Activated CD4-positive, alpha-beta T cell treated with anti-CD3 and anti-CD28 coated beads for 36 hours (primary cell): Measurements from ENCODE around the gene QTRT2. TPM values are rescaled to one million over a fixed set of nuclear protein-coding genes. Genes with fewer than 3 reads are reported as not detected.

Experiments used
- ATAC-seq: fragments of 200-7000 bp; cut with Tn5 transposase; one replicate; pipeline ENCODE4 v1.10.0; 2021; ENCODE audit warnings: mild to moderate bottlenecking, moderate library complexity
- CTCF ChIA-PET: fragments of 350-600 bp; sonication (Branson Sonifier 250); formaldehyde crosslinking; loops from one replicate; lab custom pipeline; 2021; ENCODE audit warnings: antibody characterized with exemption; lab: Charles Lee
- POLR2A ChIA-PET: fragments of 350-600 bp; sonication (Branson Sonifier 250); formaldehyde crosslinking; loops from one replicate; lab custom pipeline; 2021; ENCODE audit warnings: antibody characterized with exemption, inconsistent platforms; lab: Charles Lee
- DNase-seq: peaks from one replicate; pipeline ENCODE4 v3.0.0-alpha.2; 2020
- H3K27ac Mint-ChIP-seq: one replicate; pipeline ENCODE4 v1.8.0; 2021; ENCODE audit warnings: mixed read lengths
- H3K27me3 Mint-ChIP-seq: one replicate; pipeline ENCODE4 v1.8.0; 2021; ENCODE audit warnings: mixed read lengths
- H3K36me3 Mint-ChIP-seq: one replicate; pipeline ENCODE4 v1.8.0; 2021; ENCODE audit warnings: low read depth, mixed read lengths
- H3K4me1 Mint-ChIP-seq: one replicate; pipeline ENCODE4 v1.8.0; 2021; ENCODE audit warnings: mixed read lengths
- H3K4me3 Mint-ChIP-seq: one replicate; pipeline ENCODE4 v1.8.0; 2021; ENCODE audit warnings: mild to moderate bottlenecking, moderate library complexity, mixed read lengths
- H3K9me3 Mint-ChIP-seq: one replicate; pipeline ENCODE4 v1.8.0; 2021; ENCODE audit warnings: low read depth, mixed read lengths
- intact Hi-C, 2 experiments: fragments of 100-400 bp; cut with DNase I in 1 of 2; cut with micrococcal nuclease in 1 of 2; formaldehyde crosslinking; loops; one replicate each; pipeline versions ENCODE4 v1.14.2 to v1.15.1; 2022 to 2024; cut with DNase I, micrococcal nuclease
- total RNA-seq, 2 experiments: library from RNA; stranded (reverse); gene quantifications; one replicate each; pipeline ENCODE4 v1.2.3, GENCODE V29; 2021

The QTRT2 gene
- total RNA-seq, 2 experiments from 2014 or later: 31.3 to 47.0 TPM

DNA sequence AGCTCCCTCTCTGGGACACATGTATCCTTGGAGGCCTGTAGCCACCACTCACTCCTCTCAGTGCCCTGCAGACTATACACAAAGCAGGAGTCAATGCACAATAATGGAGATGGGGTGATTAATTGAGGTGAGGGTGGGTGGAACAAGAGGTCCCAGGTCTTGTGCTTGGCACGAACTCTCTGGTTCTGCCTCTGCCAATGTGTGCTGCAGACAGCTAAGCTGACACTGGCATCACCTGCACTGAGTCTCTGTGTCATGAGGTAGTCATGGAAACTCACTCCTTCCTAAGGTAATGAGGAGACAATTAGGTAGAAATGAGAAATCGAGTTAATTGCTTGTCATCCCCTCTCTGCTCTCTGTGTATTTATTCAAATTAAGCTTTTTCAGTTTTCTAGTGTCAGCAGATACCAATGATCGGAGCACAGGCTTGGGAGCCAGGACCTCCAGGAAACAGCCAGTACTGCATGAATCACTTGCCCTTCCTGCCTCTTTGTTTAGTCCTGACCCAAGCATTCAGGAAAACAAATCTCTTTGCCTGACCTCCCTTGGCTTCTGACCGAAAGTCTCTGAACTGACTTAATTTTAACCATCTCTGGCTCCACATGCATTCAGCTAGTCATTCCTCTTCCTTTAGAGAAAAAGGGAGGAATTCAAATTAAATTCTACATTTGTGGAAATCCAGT is 65.6 kb downstream of the QTRT2 start:
- no peaks in the 10 kb centered on the region for H3K4me1 Mint-ChIP-seq
- intact Hi-C loops: no loop called here
- POLR2A ChIA-PET: no interaction called here

DNA sequence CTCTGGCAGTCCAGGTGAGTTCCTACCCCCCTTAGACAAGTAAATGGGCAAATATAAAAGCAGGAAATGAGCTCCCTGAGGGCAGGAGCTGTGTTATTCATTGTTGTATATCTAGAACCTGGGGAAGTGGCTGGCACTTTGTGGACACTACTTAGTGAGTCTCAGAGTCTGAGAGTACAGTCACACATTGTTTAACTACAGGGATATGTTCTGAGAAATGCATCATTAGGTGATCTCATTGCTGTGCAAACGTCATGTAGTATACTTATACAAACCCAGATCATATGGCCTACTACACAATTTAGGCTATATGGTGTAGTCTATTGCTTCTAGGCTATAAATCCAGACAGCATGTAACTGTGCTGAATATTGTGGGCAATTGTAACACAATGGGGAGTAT is 69.9 kb downstream of the QTRT2 start:
- peak; percentile 39 for ATAC-seq
- CTCF ChIA-PET: interaction anchor here (1.4 kb wide), 1 partner anchor 67 kb away, joined by 3 read pairs; no protein-coding TSS in a partner anchor

More for the DNA sequence above, 65.6 kb downstream of the QTRT2 start:
- no peaks in the 10 kb centered on the region for H3K36me3 Mint-ChIP-seq
- CTCF ChIA-PET: interaction anchor here (0.6 to 1.7 kb wide), 2 partner anchors 22 to 95 kb away, joined by 3 to 4 read pairs; no protein-coding TSS in a partner anchor
- no peak overlapping the region for H3K4me3 Mint-ChIP-seq
- no peak overlapping the region for H3K27ac Mint-ChIP-seq
- no peaks in the 10 kb centered on the region for H3K9me3 Mint-ChIP-seq
- peaks cover 2% of the 10 kb centered on the region for H3K27me3 Mint-ChIP-seq
- ATAC-seq (peak; percentile 60), DNase-seq (no peak)

DNA sequence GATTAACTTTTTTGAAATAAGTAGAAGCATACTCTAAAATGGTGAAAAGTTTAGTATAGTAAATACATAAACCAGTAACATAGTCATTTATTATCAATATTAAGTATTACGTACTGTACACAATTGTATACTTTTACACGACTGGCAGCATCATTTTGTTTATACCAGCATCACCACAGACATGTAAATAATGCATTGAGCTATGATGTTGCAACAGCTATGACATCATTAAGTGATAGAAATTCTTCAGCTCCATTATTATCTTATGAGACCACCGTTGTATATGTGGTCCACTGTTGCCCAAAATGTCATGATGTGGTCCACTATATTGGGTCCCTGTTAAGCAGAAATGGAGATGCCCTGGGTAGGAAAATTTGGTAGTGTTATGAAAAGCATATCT is 71.0 kb downstream of the QTRT2 start:
- intact Hi-C loops: no loop called here
- H3K9me3 Mint-ChIP-seq: no peaks in the 10 kb centered on the region
- no peaks in the 10 kb centered on the region for H3K36me3 Mint-ChIP-seq
- ATAC-seq (no peak), DNase-seq (no peak)
- ChIA-PET POLR2A (no interaction called here), CTCF (interaction anchor here (1.0 to 1.7 kb wide), 4 partner anchors 17 to 283 kb away, joined by 3 to 6 read pairs (median 4); no protein-coding TSS in a partner anchor)
- H3K27me3 Mint-ChIP-seq: peaks cover 3% of the 10 kb centered on the region
- no peak overlapping the region for H3K4me3 Mint-ChIP-seq
- H3K27ac Mint-ChIP-seq: no peak overlapping the region
- H3K4me1 Mint-ChIP-seq: peaks cover 7% of the 10 kb centered on the region

More for the DNA sequence above, 69.9 kb downstream of the QTRT2 start:
- Mint-ChIP-seq H3K4me1 (peaks cover 7% of the 10 kb centered on the region), H3K4me3 (no peak overlapping the region), H3K36me3 (no peaks in the 10 kb centered on the region), H3K9me3 (no peaks in the 10 kb centered on the region), H3K27ac (no peak overlapping the region), H3K27me3 (no peaks in the 10 kb centered on the region)
- DNase-seq: no peak
- intact Hi-C loops: no loop called here
- POLR2A ChIA-PET: no interaction called here

DNA sequence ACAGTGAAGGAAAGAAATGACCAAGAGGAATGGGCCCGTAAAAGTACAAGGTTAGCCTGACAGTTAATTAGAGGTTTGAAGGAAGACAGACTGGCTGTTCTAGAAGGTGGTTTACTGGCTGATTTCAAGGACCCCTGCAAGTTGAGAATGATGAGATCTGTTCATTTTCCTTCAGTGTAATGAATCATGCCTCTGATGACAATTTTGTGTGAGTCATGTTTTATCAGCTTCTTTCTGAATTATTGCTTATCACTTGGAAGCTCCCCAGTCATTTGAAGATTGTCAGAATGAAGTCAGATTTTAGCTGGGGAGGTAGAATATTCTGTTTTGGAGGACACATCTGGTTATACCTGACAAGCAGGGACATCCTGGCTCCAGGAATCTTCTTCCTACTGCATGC is 71.7 kb downstream of the QTRT2 start:
- POLR2A ChIA-PET: interaction anchor here (0.5 kb wide), 1 partner anchor 107 kb away, joined by 7 read pairs; no protein-coding TSS in a partner anchor
- CTCF ChIA-PET: interaction anchor here (0.6 to 1.7 kb wide), 4 partner anchors 11 to 283 kb away, joined by 3 to 6 read pairs (median 4); no protein-coding TSS in a partner anchor
- H3K9me3 Mint-ChIP-seq: no peaks in the 10 kb centered on the region
- peaks cover 7% of the 10 kb centered on the region for H3K4me1 Mint-ChIP-seq
- peak overlapping the region; percentile 32 for H3K27ac Mint-ChIP-seq
- no peak overlapping the region for H3K4me3 Mint-ChIP-seq
- H3K27me3 Mint-ChIP-seq: peaks cover 3% of the 10 kb centered on the region
- peak; percentile 79 for ATAC-seq
- H3K36me3 Mint-ChIP-seq: no peaks in the 10 kb centered on the region
- intact Hi-C loops: no loop called here
- no peak for DNase-seq

DNA sequence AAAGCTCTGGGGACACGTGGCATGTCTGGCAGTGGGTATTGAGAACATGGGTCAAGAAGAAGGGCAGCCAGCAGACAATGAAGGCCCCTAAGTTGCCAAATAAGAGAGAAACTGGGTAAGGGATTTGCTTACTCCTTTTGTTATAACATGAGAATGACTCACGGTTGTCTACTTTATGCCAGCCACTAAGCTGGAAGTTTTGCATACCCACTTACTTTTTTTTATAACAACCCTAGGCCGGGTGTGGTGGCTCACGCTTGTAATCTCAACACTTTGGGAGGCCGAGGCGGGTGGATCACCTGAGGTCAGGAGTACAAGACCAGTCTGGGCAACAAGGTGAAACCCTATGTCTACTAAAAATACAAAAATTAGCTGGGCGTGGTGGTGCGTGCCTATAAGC is 72.3 kb downstream of the QTRT2 start:
- Mint-ChIP-seq H3K27me3 (peaks cover 3% of the 10 kb centered on the region), H3K4me1 (peaks cover 7% of the 10 kb centered on the region), H3K9me3 (no peaks in the 10 kb centered on the region), H3K36me3 (no peaks in the 10 kb centered on the region), H3K4me3 (no peak overlapping the region), H3K27ac (peak overlapping the region; percentile 32)
- intact Hi-C loops: no loop called here
- ChIA-PET CTCF (no interaction called here), POLR2A (no interaction called here)
- ATAC-seq (no peak), DNase-seq (no peak)

DNA sequence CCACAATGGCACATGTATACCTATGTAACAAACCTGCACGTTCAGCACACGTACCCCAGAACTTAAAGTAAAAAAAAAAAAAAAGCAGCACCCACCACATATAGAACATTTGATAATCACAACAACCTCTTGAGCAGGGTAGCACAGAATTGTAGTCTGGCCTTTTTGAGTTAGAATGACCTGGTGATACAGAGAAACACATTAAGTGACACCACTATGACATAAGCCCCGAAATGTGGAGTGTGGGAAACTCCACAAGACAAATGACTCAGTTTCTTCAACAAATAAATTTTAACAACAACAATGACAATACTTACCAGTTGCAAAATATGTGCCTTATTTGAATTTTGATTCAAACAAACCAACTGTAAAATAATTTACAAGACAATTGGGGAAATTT is 76.0 kb downstream of the QTRT2 start:
- ATAC-seq: no peak
- Mint-ChIP-seq H3K27ac (no peak overlapping the region), H3K27me3 (peaks cover 3% of the 10 kb centered on the region), H3K4me1 (peaks cover 7% of the 10 kb centered on the region), H3K9me3 (no peaks in the 10 kb centered on the region), H3K4me3 (no peak overlapping the region), H3K36me3 (no peaks in the 10 kb centered on the region)
- intact Hi-C loops: no loop called here
- ChIA-PET POLR2A (no interaction called here), CTCF (no interaction called here)
- no peak for DNase-seq

DNA sequence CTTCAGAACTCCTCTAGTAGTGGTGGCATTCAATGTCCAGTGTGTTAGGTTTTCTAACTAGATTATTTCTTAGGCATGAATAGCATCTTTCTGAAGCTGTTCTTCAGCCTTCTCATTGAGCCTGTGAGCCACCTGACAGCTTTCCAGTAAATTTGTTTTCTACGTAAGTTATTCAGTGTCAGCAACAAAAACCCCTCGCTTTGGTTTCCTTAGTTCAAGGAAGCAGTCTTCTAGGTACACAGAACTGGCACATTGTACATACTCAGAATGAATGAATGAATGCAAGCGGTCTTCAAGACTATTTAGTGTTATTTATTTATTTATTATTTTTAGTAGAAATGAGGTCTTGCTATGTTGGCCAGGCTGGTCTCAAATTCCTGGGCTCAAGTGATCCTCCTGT is 77.4 kb downstream of the QTRT2 start:
- H3K9me3 Mint-ChIP-seq: no peaks in the 10 kb centered on the region
- no peaks in the 10 kb centered on the region for H3K4me1 Mint-ChIP-seq
- H3K27me3 Mint-ChIP-seq: peaks cover 3% of the 10 kb centered on the region
- DNase-seq (no peak), ATAC-seq (peak; percentile 16)
- H3K27ac Mint-ChIP-seq: no peak overlapping the region
- intact Hi-C loops: no loop called here
- no peak overlapping the region for H3K4me3 Mint-ChIP-seq
- no peaks in the 10 kb centered on the region for H3K36me3 Mint-ChIP-seq
- ChIA-PET CTCF (interaction anchor here (0.6 kb wide), 1 partner anchor 136 kb away, joined by 3 read pairs; no protein-coding TSS in a partner anchor), POLR2A (interaction anchor here (0.6 kb wide), 1 partner anchor 78 kb away, joined by 5 read pairs; no protein-coding TSS in a partner anchor)

Other genes starting within 250 kb of the QTRT2 start
- under 1 TPM; 0.87 to 0.97 TPM for gene GRAMD1C, start 217.9 kb upstream of the QTRT2 start, total RNA-seq
- gene ZDHHC23, start 108.7 kb upstream of the QTRT2 start, total RNA-seq: 1 to 10 TPM; 4.5 to 5.1 TPM
- 1 to 10 TPM; 2.2 to 2.4 TPM for gene CCDC191, start 211 bp upstream of the QTRT2 start, total RNA-seq
- not detected for gene DRD3, start 122.3 kb downstream of the QTRT2 start, total RNA-seq
- gene ZNF80, start 180.8 kb downstream of the QTRT2 start, total RNA-seq: under 1 TPM; 0.23 to 0.27 TPM
- gene TIGIT, start 237.3 kb downstream of the QTRT2 start, total RNA-seq: 10 to 100 TPM; 23.5 to 25.5 TPM